NCI-H1930 (cell line): ENCODE data around the gene SLC17A5.
A peak's percentile ranks its signal among the peaks of the same experiment; 100 is the strongest.
"Not testable (repeated sequence)": the region's sequence is repeated elsewhere in the genome, so short reads cannot be mapped to it uniquely, and the experiment has no call there.

Experiments
- DNase-seq, 2 experiments: peaks; one replicate each; lab custom pipeline; 2025; lab: John Stamatoyannopoulos, UW

Gene SLC17A5, protein sequence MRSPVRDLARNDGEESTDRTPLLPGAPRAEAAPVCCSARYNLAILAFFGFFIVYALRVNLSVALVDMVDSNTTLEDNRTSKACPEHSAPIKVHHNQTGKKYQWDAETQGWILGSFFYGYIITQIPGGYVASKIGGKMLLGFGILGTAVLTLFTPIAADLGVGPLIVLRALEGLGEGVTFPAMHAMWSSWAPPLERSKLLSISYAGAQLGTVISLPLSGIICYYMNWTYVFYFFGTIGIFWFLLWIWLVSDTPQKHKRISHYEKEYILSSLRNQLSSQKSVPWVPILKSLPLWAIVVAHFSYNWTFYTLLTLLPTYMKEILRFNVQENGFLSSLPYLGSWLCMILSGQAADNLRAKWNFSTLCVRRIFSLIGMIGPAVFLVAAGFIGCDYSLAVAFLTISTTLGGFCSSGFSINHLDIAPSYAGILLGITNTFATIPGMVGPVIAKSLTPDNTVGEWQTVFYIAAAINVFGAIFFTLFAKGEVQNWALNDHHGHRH

DNA sequence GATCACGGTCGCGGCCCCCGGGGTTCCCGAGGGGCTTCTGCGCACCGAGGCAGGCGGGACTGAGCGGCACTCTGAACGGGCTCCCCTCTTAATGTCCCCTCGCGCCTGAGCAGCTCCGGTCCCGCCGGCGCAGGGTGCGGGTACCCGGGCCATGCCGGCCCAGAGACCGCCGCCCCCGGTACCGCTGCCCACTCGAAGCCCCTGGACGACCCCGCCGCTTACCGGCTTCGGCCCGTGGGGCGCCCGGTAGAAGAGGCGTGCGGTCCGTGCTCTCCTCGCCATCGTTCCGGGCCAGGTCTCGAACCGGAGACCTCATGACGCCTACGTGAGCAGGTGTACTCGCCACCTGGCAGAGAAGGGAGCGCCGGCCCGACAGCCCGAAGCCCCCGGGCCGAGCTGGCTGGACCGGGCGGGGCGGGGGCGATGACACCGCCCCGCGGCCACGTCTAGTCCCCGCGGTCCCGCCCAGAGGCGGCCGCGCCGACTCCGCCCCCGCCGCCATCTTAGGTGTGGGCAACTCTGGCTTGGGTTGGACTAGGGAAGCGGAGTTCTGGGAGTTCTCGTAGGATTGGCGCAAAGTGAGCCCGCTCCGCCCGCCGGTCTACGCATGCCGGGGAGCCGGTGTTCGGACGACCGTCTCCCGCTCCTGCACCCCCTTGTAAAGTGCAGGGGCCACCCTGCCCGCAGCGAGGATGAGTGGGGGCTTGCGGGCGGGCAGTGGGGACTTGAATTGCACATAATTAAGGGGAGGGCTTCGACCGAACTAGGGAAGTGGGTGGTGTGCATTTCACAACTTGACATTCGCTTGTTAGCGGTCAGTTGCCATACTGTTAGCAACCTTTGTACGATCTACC, at the start of gene SLC17A5:
TSS of gene SLC17A5 (minus strand) at position 422 of the 854 bp plus-strand sequence. CDS start at position 316, 106 bp downstream.
- peak; percentile 88 to 90 for DNase-seq

DNA sequence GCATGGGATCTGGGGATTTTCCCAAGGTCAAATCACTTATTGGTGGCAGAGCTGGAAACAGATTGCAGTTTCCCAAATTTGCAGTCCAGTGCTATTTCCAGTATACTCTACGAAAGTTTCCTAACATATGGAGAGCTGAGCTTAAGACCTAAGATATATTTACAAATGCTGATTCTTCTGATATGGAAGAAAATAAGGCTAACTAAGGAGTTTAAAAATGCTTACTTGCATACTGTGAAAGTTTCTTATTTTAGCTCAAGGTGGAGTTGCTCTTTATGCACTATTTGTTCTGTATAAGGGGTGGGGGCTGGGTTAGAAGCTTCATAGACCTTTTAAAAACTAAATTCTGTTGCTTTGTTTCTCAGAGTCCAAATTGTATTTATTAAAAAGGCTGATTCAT, 49.7 kb upstream of the SLC17A5 start:
- DNase-seq: no peak

DNA sequence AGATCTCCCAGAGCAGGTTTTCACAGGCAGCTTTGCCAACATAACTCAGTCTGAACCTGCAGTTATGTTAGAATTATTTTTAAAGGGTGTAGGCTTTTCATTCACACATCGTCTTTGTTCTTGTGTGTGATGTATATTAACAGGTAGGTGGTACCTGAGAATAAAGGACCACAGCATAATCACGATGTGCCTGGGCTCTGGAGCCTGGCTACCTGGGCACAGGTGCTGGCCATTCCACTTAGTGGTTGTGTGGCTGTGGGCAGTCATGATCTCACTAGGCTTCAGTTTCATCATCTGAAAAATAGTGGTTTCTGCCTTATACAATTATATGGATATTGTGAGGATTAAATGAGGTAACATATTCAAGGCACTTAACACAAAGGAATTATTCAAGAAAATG, 48.7 kb upstream of the SLC17A5 start:
- DNase-seq: no peak

DNA sequence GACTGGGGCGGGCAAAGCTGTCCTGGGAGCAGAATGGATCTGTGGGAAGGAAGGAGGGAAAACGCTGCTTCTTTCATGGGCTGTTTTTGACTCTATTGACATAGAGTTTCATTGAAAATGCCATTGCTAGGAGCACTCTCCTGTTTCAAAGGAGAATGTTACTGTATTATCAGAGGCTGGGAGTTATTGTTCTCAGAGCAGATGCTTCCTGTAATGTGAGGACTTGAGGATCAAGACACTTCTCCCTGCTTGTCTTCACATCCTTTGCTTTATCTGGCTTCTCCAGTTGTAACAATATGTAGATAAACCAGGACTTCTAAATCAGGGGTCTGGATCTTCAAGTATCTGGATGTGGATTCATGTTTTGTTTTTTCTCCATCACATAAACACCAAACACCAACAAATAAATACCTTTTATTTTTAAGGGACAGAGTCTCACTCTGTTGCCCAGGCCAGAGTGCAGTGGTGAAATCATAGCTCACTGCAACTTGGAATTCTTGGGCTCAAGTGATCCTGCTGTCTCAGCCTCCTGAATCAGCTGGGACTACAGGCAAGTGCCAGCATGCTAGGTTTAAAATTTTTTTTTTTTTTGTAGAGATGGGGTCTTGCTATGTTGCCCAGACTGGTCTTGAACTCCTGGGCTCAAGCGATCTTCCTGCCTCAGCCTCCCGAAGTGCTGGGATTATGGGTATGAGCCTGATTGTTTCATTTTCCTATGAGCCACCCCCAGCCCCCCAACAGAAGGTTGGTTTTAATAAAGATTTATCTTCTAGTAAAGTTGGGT, 46.1 kb upstream of the SLC17A5 start:
- DNase-seq: no peak

DNA sequence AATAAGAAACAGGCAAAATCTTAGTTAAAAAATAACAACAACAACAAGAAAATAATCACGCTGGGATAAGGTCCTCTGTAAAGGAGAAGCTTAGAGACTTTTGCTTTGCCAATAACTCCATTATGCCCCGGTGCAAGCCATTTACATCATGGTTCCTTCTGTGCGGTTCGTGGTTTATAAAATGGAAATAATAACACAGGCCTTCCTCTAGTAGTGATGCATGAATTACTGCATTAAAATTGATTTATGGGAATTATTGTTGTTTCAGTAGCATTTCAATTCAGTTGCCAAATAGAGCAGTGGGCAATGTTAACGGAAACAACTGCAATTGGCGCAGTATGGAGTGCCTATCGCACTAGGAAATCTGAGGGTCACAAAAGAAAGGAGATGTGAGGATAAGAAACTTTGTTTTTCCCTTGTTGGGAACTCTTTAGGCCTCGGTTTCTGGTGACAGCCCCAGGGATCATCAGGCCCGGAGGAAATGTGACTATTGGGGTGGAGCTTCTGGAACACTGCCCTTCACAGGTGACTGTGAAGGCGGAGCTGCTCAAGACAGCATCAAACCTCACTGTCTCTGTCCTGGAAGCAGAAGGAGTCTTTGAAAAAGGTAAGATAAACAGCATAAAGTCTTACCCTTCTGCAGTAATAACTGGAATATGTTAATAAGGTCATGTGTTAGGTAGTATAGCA, 43.3 kb upstream of the SLC17A5 start:
- DNase-seq: no peak

DNA sequence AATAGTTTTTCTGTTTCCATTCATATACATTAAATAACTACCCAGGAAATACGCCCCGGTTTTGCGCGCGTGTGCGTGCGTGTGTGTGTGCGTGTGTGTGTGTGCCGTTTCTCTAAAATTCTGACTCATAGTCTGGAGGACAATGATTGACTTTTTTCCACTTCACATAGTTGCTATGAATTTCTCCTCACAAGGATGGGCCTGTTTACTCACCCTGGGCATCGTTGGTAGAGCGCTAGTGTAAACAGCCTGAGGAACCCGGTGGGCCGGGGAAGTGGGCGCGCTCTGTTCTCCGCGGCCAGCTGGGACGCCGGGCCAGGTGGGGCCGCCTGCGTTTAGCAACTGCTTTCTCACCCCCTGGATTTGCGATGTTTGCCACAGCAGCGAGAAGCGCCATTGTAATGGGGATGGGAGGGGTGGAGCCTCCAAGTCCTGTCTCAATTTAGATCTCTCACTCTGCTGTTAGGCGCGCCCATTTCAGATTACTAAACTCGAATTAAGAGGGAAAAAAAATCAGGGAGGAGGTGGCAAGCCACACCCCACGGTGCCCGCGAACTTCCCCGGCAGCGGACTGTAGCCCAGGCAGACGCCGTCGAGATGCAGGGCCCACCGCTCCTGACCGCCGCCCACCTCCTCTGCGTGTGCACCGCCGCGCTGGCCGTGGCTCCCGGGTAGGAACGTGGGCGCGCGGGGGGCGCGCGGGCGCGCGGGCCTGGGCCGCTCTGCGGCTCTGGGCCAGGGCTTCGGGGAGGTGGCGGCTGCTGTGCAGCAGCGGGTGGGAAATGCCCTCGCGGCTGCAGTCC, 42.0 kb upstream of the SLC17A5 start, which contains the start of gene CD109:
TSS of gene CD109 (plus strand) at position 585 of the 803 bp plus-strand sequence. CDS start at position 598, 13 bp downstream.
- DNase-seq: no peak

DNA sequence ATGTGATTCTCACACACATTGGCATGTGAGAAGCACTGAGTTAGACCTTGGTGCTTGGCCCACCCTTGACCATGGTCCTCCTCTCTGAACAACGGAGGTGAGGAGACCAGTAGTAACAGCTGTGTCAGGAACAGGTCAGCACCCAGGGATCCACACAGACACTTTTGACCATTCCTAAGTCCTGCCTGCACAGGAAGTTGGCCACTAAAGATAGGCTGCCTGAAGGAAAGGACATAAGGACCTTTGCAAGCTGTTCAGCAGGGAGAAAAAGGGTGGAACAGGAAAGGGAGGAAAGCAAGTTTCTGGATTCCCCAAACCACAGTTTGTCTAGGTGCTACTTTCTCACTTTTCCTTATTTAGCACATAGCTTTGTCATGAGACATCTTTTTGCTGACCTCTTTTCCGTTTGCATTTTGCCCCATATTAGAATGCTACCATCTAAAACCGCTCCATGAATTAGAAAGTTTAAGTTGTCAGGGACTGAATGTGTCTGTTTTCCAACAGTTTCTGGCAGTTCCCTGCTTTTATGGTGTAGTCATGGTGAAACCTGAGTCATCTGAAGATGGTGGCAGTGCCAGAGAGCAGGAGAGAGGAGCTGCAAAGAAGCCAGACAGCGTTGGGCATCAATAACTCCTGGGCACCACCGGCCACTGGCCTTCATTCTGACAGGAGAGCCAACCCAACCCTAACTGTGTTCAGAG, 41.1 kb upstream of the SLC17A5 start:
- DNase-seq: no peak

DNA sequence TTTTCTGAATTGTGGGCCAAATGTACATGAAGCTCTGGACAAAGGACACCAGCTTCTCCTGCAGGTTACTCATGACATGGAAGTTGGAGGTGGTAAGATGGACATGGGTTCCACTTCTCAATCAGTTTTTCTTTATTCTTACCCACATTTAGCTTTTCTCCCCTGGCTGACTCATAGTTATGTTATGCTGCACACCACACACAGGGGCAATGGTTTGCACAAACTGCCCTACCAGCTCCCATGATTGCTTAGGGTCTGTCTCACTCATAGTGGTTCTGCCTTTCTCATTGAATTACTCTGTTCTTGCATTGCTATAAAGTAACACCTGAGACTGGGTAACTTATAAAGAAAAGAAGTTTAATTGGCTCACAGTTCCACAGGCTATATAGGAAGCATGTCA, 37.7 kb upstream of the SLC17A5 start:
- no peak for DNase-seq

DNA sequence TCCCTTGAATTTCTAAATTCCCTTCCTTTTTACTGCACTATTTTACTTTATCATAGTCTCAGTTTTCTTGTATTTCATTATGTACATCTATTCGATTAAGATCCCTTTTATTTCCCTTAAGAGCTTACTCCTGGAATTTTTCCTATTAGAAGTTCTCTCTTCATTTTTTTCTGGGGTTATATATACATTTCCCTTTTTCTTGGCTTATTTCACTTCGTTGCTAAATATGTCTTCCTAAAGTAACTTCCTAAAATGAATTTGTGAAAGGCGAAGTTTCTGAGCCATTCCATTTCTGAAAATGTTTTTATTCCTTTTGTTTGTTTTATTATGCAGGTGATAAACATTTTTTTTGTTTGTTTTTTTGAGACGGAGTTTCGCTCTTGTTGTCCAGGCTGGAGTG, 36.3 kb upstream of the SLC17A5 start:
- no peak for DNase-seq

DNA sequence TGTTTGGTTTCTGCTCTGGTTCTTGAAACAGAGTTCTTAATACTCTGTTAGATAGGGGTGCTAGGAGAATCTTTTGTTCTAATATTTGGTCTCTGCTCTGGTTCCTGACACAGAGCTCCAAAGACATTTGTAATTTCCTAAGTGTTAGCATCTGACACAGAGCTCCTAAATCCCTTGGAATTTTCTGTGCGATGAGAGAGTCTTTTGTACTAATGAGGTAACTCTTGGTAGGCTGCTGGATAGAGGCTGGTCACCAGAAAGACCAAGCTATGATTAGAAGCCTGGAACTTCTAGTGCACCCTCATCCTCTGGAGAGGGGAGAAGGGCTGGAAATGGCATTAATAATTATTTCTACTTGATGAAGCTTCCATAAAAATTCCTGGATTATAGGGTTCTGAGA, 34.6 kb upstream of the SLC17A5 start:
- no peak for DNase-seq

DNA sequence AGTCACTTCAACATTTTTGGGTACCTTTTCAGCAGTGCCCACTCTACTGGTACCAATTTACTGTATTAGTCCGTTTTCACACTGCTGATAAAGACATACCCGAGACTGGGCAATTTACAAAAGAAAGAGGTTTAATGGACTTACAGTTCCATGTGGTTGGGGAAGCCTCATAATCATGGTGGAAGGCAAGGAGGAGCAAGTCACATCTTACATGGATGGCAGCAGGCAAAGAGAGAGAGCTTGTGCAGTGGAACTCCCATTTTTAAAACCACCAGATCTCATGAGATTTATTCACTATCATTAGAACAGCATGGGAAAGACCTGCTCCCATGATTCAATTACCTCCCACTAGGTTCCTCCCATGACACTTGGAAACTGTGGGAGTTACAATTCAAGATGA, 29.8 kb upstream of the SLC17A5 start:
- not testable (repeated sequence) for DNase-seq

DNA sequence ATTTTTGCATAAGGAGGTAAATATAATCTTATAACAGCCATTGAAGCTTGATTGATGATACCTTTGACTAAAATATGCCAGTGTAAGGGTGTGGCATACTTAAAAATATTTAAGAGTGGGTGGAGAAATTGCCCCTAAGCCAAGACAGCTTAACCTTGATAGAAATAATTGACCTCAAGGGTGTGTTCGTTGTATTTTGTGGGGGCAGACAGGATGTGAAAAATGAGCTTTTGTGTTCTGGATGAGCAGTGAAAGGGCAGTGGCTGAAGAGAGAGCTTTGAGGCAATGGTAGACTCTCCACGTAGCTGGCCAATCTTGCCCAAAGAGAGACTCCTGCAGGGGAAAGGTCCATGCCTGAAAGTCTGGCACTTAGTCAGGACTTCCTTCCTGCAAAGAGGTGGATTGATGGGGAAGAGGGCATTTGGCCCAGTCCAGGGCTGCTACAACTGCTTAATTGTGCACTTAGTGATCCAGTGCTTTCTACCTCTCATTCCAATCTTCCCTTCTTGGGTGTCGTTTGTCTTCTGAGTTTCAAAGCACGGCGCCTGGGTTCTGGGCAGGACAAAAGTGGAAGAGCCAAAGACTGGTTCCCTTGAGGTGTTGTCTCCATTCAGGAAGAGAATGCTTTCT, 26.6 kb upstream of the SLC17A5 start:
- DNase-seq: no peak

DNA sequence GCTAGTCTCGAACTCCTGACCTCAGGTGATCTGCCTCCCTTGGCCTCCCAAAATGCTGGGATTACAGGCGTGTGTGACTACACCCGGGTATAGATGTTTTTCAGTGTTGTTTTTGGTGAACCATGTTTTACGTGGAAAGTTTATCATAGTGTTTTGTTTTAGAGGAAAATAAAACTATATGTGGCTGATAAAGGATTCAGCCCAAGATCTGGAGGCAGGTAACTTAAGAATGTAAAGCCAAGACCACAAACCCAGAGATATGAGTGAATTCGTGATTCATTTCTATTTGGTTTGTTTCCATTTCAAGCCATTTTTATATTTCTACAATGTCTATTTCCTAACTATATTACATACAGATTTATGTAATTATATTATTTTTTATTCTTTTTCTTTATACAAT, 26.1 kb upstream of the SLC17A5 start:
- DNase-seq: not testable (repeated sequence)

DNA sequence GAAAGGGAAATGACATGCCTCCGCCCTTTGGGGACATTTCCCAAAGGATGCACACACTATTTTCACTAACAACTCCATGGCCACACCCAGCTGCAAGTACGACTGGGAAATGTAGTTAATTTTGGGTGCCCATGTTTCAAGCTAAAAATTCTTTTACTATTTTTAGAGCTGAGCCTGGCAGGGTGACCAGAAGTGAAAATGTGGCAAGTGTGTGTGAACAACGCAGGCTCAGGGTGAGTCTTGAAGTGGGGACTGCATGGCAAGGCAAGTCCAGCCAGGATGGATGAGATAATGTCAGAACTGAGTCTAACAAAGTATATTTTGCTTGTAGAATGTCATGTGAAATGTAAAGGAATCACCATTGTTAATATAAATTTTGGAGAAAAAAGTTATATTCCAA, 25.2 kb upstream of the SLC17A5 start:
- no peak for DNase-seq

DNA sequence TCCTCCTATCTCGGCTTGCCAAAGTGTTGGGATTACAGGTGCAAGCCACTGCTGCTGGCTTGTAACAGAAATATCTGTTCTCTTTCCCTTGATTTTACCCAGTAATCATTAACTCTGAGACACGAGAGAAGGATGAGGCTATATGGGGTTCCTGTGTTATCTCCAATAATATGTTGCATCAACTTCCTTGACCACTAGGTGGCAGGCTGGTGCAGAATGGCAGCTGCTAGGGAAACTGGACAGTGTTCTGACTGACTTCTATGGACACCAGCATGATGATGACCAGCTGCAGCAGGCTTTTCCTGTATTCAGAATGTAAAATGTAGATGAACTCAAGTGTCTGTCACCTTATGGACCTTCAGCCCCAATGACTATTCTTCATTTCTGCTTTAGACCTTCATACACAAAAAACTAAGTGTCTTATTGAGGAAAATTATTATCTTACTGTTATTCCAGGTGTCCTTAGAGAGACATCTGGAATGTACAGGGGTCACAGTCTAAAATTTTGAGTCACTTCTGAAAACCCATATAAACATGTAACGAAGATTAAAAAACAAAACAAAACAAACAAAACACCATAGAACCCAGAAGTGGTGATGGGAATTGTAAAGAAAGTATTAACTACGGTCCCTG, 21.8 kb upstream of the SLC17A5 start:
- peak in 1 of 2 experiments; percentile 59 for DNase-seq

DNA sequence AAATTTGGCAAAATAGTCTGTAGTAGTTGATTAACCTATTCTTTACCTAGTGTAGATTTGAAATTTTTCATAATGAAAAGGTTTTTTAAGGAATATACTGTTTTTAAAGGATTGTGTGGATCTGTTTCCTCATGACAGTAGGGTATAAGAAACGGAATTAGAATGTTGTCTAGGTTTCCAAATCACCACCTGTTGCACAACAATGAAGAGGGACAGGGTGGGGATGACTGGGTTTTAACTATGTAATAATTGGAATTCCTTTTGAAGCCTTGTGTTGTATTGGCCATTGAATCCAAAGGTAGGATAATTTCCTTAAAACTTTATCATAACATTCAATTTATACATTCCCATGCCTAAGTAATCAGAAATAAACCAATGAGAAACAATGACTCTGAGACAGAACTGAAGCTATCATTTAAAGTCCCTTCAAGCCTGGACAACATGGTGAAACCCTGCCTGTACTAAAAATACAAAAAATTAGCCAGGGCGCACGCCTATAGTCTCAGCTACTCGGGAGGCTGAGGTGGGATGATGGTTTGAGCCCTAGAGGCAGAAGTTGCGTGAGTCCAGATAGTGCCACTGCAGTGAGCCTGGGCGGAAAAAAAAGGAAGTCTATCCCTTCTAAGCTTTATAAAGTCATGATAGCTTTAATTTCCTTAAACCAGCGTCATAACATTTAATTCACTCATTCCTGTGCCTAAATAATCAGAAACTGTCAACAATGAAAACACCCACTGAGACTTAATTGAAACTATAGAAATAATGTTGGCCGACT, 18.3 kb upstream of the SLC17A5 start:
- no peak for DNase-seq

DNA sequence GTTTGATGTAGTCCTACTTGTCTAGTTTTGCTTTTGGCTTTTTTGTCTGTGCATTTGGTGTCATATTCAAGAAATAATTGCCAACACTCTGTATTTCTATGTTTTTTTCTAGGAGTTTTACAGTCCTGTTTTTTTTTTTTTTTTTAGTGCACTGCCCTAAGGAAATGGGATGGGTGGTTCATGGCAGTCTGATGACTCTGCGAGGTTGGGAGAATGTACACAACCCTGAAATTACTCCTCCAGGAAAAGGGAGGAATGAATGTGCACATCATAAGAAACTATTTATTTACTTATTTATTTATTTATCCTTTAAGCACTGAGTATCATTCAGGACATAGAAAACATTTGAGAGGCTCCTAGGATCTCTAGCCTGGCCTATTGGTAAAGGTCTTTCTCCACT, 15.2 kb upstream of the SLC17A5 start:
- no peak for DNase-seq

DNA sequence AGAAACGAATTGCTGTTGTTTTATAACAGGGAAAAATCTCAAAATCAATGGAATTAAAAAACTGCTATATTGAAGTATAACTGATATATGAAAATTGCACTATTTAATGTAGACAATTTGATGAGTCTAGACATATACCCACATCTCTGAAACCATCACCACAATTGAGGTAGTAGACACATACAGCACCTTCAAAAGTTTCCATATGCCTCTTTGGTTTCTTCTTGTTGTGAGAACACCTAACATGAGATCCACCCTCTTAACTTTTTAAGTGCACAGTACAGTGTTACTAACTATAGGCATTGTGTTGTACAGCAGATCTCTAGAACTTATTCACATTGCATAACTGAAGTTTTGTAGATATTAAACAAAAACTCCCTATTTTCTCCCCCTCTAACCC, 14.0 kb upstream of the SLC17A5 start:
- DNase-seq: no peak
